ENCODE data around the gene TRIM72. TPM values are rescaled to one million over a fixed set of nuclear protein-coding genes. Genes with fewer than 3 reads are reported as not detected.

TRIM72 gene, protein sequence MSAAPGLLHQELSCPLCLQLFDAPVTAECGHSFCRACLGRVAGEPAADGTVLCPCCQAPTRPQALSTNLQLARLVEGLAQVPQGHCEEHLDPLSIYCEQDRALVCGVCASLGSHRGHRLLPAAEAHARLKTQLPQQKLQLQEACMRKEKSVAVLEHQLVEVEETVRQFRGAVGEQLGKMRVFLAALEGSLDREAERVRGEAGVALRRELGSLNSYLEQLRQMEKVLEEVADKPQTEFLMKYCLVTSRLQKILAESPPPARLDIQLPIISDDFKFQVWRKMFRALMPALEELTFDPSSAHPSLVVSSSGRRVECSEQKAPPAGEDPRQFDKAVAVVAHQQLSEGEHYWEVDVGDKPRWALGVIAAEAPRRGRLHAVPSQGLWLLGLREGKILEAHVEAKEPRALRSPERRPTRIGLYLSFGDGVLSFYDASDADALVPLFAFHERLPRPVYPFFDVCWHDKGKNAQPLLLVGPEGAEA
- total RNA-seq, result not detected in 2 replicates

DNA sequence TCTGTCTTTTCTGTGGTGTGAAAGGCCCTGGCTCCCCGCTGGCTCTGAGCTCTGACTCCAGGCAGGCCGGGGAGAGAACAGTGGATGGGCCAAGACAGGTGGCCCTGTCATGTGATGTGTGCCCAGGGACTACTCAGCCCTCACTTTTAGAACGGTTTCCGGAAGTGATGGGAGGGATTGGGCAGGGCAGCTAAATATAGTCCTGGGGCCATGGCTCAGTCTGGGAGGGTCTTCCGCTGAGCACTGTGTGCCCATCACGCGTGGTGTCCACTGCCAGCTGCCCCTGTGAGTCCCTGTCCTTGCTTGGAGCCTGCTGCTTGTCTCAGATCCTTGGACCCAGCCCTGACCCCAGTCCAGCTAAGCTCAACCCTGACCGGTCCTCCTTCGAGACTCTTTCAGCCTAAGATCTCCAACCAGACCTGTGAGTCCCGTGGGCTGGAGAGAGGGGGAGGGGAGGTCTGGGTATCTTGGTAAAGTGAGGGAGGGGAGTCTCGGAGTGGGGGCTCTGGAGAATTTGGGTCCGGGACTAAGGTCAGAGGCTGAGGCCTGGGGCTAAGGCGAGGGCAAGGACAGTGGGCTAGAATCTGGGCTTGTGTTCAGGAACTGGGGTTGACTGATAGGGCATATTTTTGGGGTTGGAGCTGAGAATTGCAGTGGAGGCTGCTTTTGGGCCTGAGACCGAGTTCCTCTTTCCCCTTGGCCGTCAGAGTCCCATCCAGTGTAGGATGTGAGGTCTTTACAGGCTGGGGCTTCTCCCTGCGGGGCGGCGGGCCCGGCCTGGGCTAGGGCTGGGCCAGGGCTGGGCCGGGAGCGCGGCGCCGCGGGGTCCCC lies at the start of gene TRIM72:
Gene TRIM72 (plus strand): TSS at position 243 of the 831 bp plus-strand sequence. CDS start 620 bp downstream, outside the sequence.

DNA sequence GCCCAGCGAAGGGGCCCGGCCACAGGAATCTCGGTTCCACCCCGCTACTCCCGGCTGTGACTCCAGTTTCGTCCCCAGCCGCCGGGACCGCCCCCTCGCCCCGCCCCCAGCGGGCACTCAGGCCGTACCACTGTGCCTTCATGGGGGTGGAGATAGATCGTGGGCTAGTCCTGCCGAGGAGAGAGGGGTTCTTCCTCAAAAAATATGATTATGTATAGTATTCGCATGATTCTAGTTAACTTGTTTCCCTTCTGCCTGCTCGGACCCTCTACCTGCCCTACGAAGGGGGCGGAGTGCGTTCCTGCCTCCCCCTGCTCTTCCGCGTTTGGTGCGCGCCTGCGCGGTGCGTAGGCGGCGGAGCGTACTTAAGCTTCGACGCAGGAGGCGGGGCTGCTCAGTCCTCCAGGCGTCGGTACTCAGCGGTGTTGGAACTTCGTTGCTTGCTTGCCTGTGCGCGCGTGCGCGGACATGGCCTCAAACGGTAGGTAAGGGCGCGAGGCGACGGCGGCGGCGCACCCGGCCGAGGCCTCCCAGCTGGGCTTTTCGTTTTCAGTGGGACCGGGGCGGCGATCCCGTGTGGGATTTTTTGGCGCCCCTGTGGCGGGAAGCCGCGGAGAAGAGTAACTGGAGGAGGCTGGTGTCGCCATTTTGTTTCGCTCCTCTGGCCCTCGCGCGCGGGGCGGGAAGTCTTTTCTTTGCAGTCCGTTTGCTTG lies 34.0 kb upstream of the TRIM72 start, which contains the start of gene FUS:
Gene FUS (plus strand): TSS at position 393 of the 713 bp plus-strand sequence. CDS start 76 bp downstream, at position 469.

DNA sequence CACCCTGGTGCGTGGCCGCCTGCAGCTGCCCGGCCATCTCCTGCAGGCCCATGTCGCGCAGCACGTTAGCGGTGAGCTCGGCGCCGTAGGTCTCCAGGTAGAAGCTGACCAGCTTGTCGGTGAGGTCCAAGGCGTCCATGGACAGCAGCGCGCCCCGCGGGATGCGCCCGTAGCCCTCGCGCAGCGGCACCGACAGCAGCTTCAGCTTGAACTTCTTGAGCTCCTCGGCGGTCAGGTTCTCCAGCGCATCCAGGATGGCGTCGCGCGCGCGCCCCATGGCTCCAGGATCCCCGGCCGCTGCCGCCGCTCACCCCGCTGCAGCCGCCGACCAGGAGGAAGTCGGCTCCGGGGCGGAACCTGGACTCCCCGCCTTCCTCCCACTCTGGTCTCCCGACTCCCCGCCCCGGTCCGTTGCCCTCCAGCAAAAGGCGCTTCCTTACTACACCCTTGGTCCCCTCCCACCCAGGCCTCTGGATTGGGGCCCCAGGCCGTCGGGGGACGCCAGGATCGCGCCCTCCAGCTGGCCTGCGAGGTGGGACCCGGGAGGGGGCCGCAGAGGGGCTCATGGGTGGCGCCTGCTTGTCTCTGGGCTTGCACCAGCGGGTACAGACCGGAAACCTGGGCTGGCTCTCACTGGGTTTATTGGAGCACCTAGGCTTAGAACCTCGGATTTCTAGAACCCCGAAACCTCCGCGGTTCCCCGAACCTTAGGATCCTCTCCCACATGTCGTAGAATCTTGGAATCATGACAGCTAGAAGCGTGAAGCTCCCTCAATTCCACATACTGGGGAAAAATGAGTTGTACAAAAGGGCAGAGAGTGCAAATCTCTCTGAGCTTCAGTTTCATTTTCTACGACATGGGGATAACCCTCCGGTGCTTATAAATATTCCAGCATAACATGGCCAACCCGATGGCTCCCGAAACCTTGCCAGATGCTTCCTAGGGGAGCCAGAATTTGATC lies 11.2 kb upstream of the TRIM72 start, which contains the start of gene PYCARD:
Gene PYCARD (minus strand): TSS at position 347 of the 962 bp plus-strand sequence. CDS start 70 bp downstream, at position 277.

DNA sequence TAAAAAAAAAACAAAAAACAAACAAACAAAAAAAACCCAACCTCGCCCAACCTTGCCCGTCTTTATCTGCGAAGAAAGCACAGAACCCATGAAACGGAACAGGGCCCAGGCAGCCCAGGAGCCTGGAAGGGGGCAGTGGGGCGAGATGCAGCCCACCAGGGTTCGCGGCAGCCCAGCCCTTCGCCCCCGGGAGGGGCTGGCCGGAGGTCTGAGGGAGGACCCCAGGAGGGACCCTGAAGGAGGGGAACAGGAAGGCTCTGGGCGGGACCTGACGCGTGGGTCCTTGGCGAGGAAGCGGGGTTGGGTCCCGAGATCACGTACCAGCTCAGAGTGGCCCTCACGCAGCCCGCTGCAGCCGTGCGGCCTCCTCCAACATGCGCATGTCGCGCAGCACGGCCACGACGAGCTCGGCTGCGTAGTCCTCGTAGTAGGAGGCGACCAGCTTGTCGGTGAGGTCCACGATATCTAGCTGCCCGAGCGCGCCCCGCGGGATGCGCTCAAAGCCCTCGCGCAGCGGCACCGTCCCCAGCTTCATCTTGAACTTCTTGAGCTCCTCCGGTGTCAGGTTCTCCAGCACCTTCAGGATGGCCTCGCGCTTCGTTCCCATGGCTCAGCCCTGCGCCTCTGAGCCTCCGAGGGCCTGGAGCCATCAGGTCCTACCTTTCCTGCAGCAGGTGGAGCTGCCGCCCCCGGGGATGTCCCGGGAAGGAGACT lies 2.7 kb downstream of the TRIM72 start, which contains the start of gene PYDC1:
Gene PYDC1 (minus strand): TSS at position 714 of the 714 bp plus-strand sequence. CDS start 107 bp downstream, at position 607.

Other genes with a start within 250 kb of the TRIM72 start
- 4.1 and 7.4 TPM in 2 replicates for gene HSD3B7, start 228.9 kb upstream of the TRIM72 start, total RNA-seq
- gene STX1B, start 203.5 kb upstream of the TRIM72 start, total RNA-seq, result under 0.01 TPM in 2 replicates
- gene STX4, start 180.6 kb upstream of the TRIM72 start, total RNA-seq, result 28.2 and 30.4 TPM in 2 replicates
- gene ZNF668, start 139.9 kb upstream of the TRIM72 start, total RNA-seq, result 7.3 and 7.6 TPM in 2 replicates
- gene ZNF646, start 139.7 kb upstream of the TRIM72 start, total RNA-seq, result 9.1 and 14.4 TPM in 2 replicates
- gene PRSS53, start 125.2 kb upstream of the TRIM72 start, total RNA-seq, result 0.45 and 1.8 TPM in 2 replicates
- gene VKORC1, start 119.3 kb upstream of the TRIM72 start, total RNA-seq, result 58.1 and 74.6 TPM in 2 replicates
- gene BCKDK, start 105.7 kb upstream of the TRIM72 start, total RNA-seq, result 15.0 and 18.7 TPM in 2 replicates
- gene KAT8, start 96.5 kb upstream of the TRIM72 start, total RNA-seq, result 32.3 and 36.2 TPM in 2 replicates
- gene PRSS8, start 78.4 kb upstream of the TRIM72 start, total RNA-seq, result not detected in 2 replicates
- gene PRSS36, start 64.1 kb upstream of the TRIM72 start, total RNA-seq, result 0.09 and 0.27 TPM in 2 replicates
- gene FUS, start 34.0 kb upstream of the TRIM72 start, total RNA-seq, result 39.0 and 44.7 TPM in 2 replicates
- gene PYCARD, start 11.4 kb upstream of the TRIM72 start, total RNA-seq, result 43.1 and 63.2 TPM in 2 replicates
- gene PYDC1, start 3.0 kb downstream of the TRIM72 start, total RNA-seq, result not detected in 2 replicates
- gene ITGAM, start 45.9 kb downstream of the TRIM72 start, total RNA-seq, result under 0.01 TPM in 1 of 2 replicates, not detected in the other
- 0.38 and 0.81 TPM in 2 replicates for gene ITGAX, start 141.1 kb downstream of the TRIM72 start, total RNA-seq
- not detected in 2 replicates for gene ITGAD, start 179.2 kb downstream of the TRIM72 start, total RNA-seq
- not detected in 2 replicates for gene COX6A2, start 214.2 kb downstream of the TRIM72 start, total RNA-seq
- 0.09 TPM in 2 replicates for gene ZNF843, start 228.7 kb downstream of the TRIM72 start, total RNA-seq
- gene ARMC5, start 245.4 kb downstream of the TRIM72 start, total RNA-seq, result 13.6 and 14.2 TPM in 2 replicates

Measured in endothelial cell of coronary artery (primary cell).